WI38 (cell line): ENCODE measurements around the gene TEX2.
"Not testable (repeated sequence)": the region's sequence is repeated elsewhere in the genome, so short reads cannot be mapped to it uniquely, and the experiment has no call there.

Source experiments
- H3K4me3 ChIP-seq: 2 replicates; pipeline ENCODE4 v1.5.1; 2011; ENCODE audit warnings: low read depth, mild to moderate bottlenecking, control low read depth, low read length
- TF ChIP-seq, protein P1 (sequence below): IDR thresholded peaks from 2 replicates; pipeline ENCODE4 v1.5.1; 2012; ENCODE audit warnings: low read depth, mild to moderate bottlenecking, control low read depth, low read length

TEX2 gene

DNA sequence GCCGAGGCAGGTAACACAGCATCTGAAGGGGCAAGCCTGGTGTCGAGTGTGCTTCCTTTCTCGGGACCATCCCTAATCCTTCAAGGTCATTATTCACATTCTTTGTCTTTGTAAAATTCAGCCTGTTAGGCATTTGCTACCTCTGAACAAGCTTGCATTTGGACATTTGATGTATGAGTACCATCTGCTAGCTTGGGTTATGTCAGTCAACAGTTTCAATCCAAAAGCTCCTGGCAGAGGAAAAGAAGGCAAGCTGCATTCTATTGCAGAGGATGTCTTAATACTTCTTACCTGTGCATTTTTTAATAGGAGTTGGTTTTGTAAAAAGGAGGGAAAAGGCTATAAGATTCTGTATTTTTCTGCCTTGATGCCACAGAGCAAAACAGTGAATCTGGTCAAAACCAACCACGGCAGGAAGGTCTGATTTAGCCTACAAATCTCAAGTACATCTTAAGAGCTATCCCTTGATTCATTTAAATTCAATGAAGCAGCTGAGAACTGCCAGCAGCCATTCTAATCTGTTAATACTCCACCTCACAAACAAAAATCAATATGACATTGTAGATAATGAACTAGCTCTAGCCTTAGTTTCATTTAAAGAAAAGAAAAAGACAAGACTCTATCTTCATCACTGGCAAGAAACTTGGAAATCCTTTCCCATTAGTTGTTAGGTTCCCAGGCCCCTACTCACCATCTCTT is 39.0 kb downstream of the TEX2 start:
- H3K4me3 ChIP-seq: no peak overlapping the region
- TF ChIP-seq, protein P1, sequence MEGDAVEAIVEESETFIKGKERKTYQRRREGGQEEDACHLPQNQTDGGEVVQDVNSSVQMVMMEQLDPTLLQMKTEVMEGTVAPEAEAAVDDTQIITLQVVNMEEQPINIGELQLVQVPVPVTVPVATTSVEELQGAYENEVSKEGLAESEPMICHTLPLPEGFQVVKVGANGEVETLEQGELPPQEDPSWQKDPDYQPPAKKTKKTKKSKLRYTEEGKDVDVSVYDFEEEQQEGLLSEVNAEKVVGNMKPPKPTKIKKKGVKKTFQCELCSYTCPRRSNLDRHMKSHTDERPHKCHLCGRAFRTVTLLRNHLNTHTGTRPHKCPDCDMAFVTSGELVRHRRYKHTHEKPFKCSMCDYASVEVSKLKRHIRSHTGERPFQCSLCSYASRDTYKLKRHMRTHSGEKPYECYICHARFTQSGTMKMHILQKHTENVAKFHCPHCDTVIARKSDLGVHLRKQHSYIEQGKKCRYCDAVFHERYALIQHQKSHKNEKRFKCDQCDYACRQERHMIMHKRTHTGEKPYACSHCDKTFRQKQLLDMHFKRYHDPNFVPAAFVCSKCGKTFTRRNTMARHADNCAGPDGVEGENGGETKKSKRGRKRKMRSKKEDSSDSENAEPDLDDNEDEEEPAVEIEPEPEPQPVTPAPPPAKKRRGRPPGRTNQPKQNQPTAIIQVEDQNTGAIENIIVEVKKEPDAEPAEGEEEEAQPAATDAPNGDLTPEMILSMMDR: no peak

DNA sequence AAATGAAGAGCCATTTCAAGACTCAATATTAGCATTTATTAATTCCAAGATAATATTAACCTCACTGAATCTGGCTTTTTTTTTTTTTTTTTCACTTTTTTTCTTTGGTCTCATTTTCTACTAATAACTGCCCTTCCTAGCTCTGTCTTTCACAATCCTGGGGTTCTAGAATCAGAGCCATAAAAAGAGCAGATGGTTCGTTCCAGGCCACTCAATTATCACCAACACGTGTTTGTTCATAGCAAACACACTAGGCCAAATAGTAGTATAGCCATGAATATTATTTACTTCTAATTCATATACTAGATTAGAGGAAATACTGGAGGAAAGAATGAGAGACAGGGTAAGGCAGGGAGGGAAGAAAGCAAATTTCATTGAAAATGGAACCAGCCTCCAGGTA is 39.8 kb downstream of the TEX2 start:
- TF ChIP-seq, protein P1: no peak
- no peak overlapping the region for H3K4me3 ChIP-seq

DNA sequence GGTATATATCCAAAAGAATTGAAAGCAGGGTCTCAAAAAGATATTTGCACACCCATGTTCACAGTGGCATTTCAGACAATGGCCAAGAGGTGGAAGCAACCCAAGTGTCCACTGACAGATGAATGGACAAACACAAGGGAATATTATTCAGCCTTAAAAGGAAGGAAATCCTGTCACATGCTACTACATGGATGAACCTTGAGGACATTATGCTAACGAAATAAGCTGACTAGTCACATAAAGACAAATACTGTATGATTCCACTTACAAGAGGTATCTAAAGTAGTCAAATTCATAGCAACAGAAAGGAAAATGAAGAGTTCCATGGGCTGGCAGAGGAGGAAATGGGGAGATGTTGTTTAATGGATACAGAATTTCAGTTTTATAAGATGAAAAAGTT is 41.4 kb downstream of the TEX2 start:
- TF ChIP-seq, protein P1: no peak
- no peak overlapping the region for H3K4me3 ChIP-seq

DNA sequence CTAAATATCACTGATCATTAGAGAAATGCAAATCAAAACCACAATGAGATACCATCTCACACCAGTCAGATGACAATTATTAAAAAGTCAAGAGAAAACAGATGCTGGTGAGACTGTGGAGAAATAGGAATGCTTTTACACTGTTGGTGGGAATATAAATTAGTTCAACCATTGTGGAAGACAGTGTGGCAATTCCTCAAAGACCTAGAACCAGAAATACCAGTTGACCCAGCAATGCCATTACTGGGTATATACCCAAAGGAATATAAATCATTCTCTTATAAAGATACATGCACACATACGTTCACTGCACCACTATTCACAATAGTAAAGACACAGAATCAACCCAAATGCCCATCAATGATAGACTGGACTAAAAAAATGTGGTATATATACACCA is 42.5 kb downstream of the TEX2 start:
- not testable (repeated sequence) for H3K4me3 ChIP-seq

DNA sequence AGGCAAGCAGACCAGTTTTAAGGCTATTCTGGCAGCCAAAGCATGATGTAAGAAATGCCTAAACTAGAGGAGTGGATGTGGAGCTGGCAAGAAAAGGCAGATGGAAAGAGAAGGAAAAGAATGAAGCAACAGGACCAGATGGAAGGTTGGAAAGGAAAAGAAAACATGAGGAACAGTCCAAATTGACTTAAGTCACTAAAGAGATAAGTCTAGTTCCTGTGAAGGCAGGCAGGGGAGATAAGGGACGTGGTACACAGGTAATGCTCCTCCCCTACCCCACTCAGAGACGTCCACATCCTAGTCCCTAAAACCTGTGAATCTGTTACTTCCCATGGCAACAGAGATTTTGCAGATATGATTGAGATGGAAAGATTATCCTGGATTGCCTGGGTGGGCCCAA is 43.5 kb downstream of the TEX2 start:
- TF ChIP-seq, protein P1: no peak
- no peak overlapping the region for H3K4me3 ChIP-seq

DNA sequence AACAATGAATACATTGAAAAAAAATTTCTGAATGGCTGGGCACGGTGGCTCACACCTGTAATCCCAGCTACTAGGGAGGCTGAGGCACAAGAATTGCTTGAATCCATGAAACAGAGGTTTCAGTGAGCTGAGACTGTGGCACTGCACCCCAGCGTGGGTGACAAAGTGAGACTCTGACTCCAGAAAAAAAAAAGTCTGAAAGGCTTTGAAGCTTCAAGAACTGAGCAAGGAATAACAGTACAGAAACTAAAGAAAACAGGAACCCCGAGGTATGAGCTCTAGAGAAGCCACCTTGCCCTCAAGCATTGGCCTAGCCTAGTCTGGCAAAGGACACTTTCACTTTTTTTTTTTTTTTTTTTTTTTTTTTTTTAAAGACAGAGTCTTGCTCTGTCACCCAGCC is 45.0 kb downstream of the TEX2 start:
- TF ChIP-seq, protein P1: no peak
- no peak overlapping the region for H3K4me3 ChIP-seq

DNA sequence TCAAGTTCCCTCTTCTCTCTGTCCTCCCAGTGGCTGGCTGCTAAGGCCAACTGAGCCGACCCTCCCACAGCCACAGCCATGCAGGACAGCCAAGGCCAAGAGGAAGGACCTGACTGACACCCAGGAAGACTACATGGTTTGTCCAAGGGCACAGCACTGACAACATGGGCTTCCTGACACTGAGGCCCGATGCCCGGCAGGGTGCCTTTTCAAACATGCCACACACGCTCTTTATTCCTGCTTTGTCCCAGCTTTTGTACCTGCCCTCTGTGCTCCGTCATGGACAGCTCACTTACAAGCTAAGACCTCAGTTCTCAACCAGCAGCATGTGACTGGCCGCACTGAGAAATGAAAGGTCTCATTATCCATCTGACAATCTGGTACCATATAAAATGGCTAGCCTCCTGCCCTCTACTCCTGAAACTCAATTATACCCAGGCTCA is 45.8 kb downstream of the TEX2 start:
- TF ChIP-seq, protein P1: no peak
- no peak overlapping the region for H3K4me3 ChIP-seq
